Activated T-helper 1 cell treated with anti-CD3 and anti-CD28 coated beads, Interleukin-12 subunit alpha, Interleukin-12 subunit beta, Interleukin-2, Interleukin-4 antibody, amounts not matched to agents 30 ng/mL and 10 ng/mL and 1 ng/mL, durations not matched to agents 14 hours and 24 hours and 36 hours (primary cell): ENCODE results near the gene PLEKHA8. TPM values are rescaled to one million over a fixed set of nuclear protein-coding genes. Genes with fewer than 3 reads are reported as not detected.

Source experiments
- DNase-seq: peaks from one replicate; pipeline ENCODE4 v3.0.0; 2021; ENCODE audit warnings: low spot score
- H3K27ac Mint-ChIP-seq: one replicate; pipeline ENCODE4 v1.8.0; 2021; ENCODE audit warnings: mild to moderate bottlenecking, mixed read lengths
- H3K27me3 Mint-ChIP-seq: one replicate; pipeline ENCODE4 v1.8.0; 2022; ENCODE audit warnings: mild to moderate bottlenecking, moderate library complexity, mixed read lengths; ENCODE audit not compliant: insufficient read depth
- H3K36me3 Mint-ChIP-seq: one replicate; pipeline ENCODE4 v1.8.0; 2021; ENCODE audit warnings: low read depth, mixed read lengths
- H3K4me1 Mint-ChIP-seq: one replicate; pipeline ENCODE4 v1.8.0; 2021; ENCODE audit warnings: low read depth, mixed read lengths
- H3K4me3 Mint-ChIP-seq: one replicate; pipeline ENCODE4 v1.8.0; 2021; ENCODE audit warnings: mild to moderate bottlenecking, moderate library complexity, mixed read lengths
- H3K9me3 Mint-ChIP-seq: one replicate; pipeline ENCODE4 v1.8.0; 2021; ENCODE audit warnings: mixed read lengths
- intact Hi-C: fragments of 100-400 bp; cut with micrococcal nuclease; formaldehyde crosslinking; loops from one replicate; pipeline ENCODE4 v1.15.1; 2024
- total RNA-seq: library from RNA; stranded (reverse); gene quantifications from 2 replicates; pipeline ENCODE4 v1.2.3, GENCODE V29; 2022

The PLEKHA8 gene
- total RNA-seq, 1 donor from 2014 or later = 8.8 TPM

DNA sequence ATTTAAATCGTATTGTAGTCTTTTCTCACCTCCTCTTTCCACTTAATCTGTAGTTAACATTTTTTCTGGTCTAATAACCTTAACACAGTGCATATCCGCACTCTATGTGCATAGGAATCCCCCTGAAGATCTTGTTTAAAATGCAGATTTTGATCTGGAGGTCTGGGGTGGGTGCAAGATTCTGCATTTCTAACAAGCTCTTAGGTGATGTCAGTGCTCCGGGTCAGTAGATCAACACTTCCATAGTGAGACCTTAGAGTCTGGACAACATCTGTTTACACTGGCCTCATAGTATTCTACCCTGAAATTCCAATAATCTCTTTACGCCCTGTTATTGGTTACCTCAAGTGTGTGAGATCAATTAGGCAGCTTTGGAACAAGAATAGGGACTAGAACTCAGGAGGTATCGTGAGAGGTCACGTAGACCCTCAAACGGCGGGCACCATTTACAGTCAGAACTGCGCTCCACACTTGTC, 434 bp upstream of the PLEKHA8 start:
- Mint-ChIP-seq H3K4me1 (peaks cover 44% of the 10 kb centered on the region), H3K27me3 (no peaks in the 10 kb centered on the region), H3K27ac (peak overlapping the region; percentile 89), H3K4me3 (no peak overlapping the region), H3K36me3 (peaks cover 3% of the 10 kb centered on the region), H3K9me3 (no peaks in the 10 kb centered on the region)
- intact Hi-C loops = loop anchor here (1.0 to 5.0 kb wide), 7 partner anchors 35 to 745 kb away; partner anchors contain the start of genes GGCT, MINDY4, NOD1 and SCRN1
- DNase-seq = no peak

DNA sequence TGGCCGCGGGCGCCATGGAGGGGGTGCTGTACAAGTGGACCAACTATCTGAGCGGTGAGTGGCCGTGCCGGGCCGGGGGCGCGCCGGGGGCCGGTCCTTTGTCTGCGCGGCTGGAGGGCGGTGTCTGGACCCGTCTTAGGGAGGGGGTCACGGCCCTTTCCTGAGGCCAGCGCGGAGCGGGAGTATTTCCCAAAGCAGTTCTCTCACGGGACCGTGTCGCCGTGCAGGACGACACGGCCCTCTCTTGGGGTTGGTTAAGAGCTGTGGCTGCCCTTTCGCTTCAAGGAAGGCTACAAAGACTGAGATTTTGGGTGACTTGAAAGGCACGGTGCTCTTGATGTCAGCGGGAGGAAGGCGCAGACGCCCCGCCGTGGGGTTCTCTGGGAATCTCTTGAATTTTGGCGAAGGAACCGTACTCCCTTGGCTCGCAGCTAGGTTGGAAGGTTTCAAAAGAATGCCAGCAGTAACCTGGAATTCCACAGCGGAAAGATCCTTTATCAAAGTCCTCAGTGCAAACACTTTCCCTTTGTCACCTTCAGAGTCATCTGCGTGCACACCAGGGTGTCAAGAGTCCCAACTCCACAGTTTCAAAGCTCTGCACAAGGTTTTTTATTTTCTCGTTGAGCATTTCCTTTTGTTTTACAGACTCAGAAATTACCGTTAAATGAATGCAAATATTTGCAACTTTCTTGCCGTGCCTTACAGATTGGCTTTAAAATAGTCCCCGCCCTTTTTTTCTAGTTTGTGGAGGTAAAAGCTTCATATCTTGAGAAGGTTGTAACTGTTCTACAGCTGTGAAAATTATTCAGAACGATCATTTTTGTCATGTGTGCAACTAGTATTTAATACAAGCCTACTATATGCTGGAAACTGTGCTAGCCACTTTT, 780 bp downstream of the PLEKHA8 start:
- peaks cover 32% of the 10 kb centered on the region for H3K4me1 Mint-ChIP-seq
- no peaks in the 10 kb centered on the region for H3K9me3 Mint-ChIP-seq
- no peak for DNase-seq
- intact Hi-C loops = loop anchor here (1.0 to 5.0 kb wide), 6 partner anchors 33 to 743 kb away; partner anchors contain the start of genes GGCT, MINDY4 and SCRN1
- H3K36me3 Mint-ChIP-seq = peaks cover 3% of the 10 kb centered on the region
- no peaks in the 10 kb centered on the region for H3K27me3 Mint-ChIP-seq
- no peak overlapping the region for H3K4me3 Mint-ChIP-seq
- peak overlapping the region; percentile 60 for H3K27ac Mint-ChIP-seq

DNA sequence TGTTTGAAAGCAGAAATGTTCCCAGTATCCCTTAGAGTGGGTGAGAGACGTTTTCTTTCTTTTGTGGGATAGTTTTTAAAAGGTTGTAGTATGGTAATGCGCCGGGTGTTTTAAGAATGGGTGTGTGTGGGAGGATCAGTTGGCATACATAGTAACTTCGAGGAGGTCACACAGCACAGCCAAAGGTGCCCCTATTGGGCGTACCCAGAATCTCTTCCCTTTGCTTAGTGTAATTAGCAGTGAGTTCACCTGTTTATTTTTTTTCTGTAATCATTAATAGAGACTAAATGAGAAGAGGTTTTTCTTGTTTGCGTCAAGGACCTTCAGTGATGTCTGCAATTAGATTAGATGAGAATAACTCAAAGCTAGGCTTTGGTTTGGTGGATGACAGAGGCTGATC, 1.5 kb downstream of the PLEKHA8 start:
- intact Hi-C loops = loop anchor here (2.0 to 5.0 kb wide), 3 partner anchors 41 to 743 kb away; partner anchors contain the start of genes MINDY4 and SCRN1
- Mint-ChIP-seq H3K36me3 (peaks cover 3% of the 10 kb centered on the region), H3K27me3 (no peaks in the 10 kb centered on the region), H3K4me1 (peaks cover 30% of the 10 kb centered on the region), H3K4me3 (no peak overlapping the region), H3K9me3 (no peaks in the 10 kb centered on the region), H3K27ac (no peak overlapping the region)
- no peak for DNase-seq

DNA sequence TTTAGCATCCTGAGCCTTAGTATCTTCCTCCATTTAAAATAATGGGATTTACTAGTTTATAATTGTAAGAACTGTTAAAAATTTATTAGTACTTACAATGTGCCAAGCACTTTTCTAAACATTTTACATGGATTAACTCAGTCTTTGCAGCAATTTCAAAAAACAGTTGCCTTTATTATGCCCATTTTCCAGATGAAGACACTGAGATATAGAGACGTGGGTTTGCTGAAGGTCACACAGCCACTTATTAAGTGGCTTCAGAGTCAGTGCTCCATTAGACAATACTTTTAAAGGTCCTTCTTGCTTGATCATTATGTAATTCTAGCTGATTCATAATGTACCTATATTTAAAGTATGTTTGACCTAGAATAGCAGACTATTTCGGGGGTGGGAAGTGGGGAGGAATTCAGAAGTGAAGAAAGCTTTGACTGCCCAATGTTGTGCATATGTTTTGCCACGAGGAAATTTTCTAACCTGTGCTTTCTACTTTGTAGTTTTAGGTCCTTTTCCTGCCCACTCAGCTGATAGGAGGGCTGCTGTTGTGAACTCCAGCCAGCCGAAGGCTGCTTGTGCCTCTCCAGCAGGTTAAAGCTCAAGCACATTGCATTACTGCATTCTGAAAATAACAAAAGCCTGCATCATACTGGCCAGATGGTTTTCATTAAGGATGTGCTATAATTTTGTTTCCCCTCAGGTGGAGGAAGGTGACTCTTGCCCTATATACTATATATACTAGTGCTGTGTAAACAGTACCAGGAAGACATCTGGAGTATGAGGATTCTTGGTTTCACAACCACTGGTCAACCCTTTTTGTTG, 4.3 kb downstream of the PLEKHA8 start:
- peaks cover 1% of the 10 kb centered on the region for H3K36me3 Mint-ChIP-seq
- peaks cover 6% of the 10 kb centered on the region for H3K4me1 Mint-ChIP-seq
- H3K9me3 Mint-ChIP-seq = no peaks in the 10 kb centered on the region
- no peaks in the 10 kb centered on the region for H3K27me3 Mint-ChIP-seq
- intact Hi-C loops = no loop called here
- DNase-seq = no peak
- no peak overlapping the region for H3K4me3 Mint-ChIP-seq
- H3K27ac Mint-ChIP-seq = no peak overlapping the region

DNA sequence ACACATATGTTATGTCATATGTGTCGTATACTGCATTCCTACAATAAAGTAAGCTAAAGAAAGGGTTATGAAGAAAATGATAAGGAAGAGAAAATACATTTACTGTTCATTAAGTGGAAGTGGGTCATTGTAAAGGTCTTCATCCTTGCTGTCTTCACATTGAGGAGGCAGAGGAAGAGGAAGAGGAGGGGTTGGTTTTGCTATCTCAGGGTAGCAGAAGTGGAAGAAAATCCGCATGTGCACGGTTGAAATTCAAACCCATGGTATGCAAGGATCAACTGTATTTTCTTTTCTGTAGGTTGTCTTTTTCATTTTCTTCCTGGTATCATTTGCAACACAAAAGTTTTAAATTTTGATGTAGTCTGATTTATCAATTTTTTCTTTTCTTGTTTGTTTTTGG, 6.3 kb downstream of the PLEKHA8 start:
- no peak for DNase-seq
- Mint-ChIP-seq H3K4me3 (no peak overlapping the region), H3K4me1 (peaks cover under 1% of the 10 kb centered on the region), H3K36me3 (peaks cover 1% of the 10 kb centered on the region), H3K27ac (no peak overlapping the region), H3K9me3 (no peaks in the 10 kb centered on the region), H3K27me3 (no peaks in the 10 kb centered on the region)
- intact Hi-C loops = no loop called here

DNA sequence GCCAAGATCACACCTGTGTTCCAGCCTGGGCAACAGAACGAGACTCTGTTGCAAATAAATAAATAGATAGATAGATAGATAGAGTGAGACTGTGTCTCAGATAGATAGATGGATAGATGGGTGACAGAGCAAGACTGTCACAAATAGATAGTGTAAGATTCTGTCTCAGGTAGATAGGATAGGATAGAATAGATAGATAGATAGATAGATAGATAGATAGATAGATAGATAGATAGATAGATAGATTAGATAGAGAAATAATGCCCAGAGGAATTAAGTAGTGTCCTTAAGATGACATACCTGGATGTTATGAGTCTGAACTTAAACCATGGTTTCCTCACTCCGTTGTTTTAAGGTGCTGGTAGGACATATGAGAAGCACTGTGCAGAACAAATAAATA, 8.0 kb downstream of the PLEKHA8 start:
- H3K4me1 Mint-ChIP-seq = peaks cover 9% of the 10 kb centered on the region
- H3K9me3 Mint-ChIP-seq = no peaks in the 10 kb centered on the region
- DNase-seq = no peak
- peaks cover 1% of the 10 kb centered on the region for H3K36me3 Mint-ChIP-seq
- intact Hi-C loops = no loop called here
- no peaks in the 10 kb centered on the region for H3K27me3 Mint-ChIP-seq
- no peak overlapping the region for H3K4me3 Mint-ChIP-seq
- no peak overlapping the region for H3K27ac Mint-ChIP-seq

DNA sequence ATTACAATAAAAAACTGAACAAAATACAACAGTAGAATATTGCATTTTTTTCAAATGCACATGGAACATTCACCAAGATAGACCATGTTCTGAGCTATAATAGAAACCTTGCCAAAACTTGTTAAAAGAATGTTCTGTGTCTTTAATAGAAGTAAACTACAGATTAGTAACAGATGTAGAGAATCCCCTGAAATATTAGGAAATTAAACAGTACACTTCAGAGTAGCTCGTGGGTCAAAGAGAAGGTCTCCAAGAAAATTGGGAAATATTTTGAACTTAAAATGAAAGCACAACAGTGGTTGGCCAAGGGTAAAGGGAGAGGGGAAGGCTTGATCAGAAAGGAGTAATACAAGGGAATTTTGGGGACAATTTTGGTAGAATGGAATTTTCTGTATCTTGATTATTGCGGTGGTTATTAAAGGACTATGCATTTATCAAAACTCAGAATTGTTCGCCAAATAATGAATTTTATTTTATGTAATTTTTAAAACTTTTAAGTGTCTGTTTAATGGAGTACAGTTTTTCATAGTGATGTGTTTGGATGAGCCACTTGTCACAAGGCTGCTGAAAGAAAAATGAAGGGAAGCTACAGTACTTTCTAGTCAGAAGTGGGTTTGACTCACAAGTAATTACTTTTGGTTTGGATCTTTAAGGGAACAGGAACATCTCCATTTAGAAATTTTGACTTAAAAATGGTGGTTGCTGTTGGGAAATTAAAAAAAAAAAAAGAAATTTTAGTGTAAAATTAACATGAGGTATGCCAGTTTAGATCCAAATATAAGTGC, 10.2 kb downstream of the PLEKHA8 start:
- H3K27ac Mint-ChIP-seq = no peak overlapping the region
- DNase-seq = no peak
- H3K9me3 Mint-ChIP-seq = no peaks in the 10 kb centered on the region
- peaks cover 9% of the 10 kb centered on the region for H3K4me1 Mint-ChIP-seq
- intact Hi-C loops = no loop called here
- H3K27me3 Mint-ChIP-seq = no peaks in the 10 kb centered on the region
- H3K36me3 Mint-ChIP-seq = peaks cover 1% of the 10 kb centered on the region
- H3K4me3 Mint-ChIP-seq = no peak overlapping the region

DNA sequence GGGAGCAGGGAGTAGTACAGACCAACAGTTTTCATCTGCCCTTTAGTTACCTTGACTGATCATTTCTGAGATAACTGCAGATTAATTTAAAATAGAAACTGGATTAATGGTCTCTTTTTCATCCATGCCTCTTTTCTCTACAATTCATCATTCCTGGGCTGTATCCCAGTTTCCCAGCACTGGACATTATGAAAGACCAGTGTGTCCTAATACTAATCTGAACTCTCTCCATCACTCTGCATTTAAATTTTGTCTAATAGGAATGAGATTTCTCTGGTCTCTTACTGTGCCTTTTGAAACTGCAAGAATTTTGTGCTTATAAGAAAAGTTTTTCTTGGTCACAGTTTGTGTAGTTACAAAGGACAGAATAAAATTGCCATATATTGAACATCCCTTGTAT, 12.7 kb downstream of the PLEKHA8 start:
- Mint-ChIP-seq H3K9me3 (no peaks in the 10 kb centered on the region), H3K36me3 (no peaks in the 10 kb centered on the region), H3K27ac (no peak overlapping the region), H3K4me1 (peaks cover 9% of the 10 kb centered on the region), H3K27me3 (no peaks in the 10 kb centered on the region), H3K4me3 (no peak overlapping the region)
- DNase-seq = no peak
- intact Hi-C loops = no loop called here

DNA sequence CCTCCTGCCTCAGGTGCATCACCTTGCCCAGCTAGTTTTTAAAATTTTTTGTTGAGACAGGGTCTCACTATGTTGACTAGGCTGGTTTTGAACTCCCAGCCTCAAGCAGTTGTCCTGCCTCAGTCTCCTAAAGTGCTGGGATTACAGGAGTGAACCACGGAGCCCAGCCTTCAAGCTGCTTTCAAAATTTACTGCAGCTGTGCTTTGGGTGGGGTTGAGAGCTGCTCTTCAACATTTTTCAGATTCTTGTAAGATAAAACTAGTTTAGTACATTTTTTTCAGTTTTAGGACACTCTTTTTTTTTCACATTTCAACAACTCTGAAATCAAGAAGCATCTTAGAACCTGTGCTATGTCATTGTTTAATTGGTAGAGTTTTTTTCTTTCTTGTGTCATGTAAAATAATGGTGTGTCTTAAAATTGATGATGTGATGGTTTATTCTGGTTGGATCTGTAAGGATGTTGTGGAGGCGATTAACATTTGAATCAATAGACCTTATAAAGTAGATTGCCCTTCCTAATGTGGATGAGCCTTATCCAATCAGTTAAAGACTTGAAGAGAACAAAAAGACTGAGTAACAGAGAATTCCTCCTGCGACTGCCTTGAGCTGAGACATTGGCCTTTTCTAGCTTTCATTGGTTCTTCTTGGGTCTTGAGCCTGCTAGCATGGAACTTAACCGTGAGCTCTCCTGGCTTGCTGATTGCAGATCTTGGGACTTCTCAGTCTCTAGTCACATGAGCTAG, 13.5 kb downstream of the PLEKHA8 start:
- no peaks in the 10 kb centered on the region for H3K9me3 Mint-ChIP-seq

DNA sequence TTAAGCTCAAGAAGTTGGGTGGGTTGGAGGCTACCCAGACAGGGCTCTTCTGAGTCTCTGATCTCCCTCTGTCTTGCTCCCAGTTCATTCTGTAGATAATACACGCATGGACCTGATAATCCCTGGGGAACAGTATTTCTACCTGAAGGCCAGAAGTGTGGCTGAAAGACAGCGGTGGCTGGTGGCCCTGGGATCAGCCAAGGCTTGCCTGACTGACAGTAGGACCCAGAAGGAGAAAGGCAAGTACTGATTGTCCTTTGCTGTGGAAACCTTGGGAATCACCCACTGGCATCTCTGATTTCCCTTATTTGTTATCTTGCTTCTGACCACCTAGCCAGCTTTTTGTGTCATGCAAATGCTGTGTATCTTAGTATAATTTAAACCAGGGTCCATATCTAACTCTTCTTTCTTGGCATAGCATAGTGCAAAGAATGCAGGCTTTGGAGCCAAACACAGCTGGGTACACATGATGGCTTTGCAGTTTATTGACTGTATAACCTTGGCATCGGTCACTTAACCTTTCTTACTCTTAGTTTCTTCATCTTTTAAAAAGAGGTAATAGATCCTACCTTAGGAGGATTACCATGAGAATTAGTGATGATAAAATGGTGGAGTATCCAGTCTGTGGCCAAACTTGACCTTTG, 18.0 kb downstream of the PLEKHA8 start:
- Mint-ChIP-seq H3K4me3 (no peak overlapping the region), H3K27me3 (no peaks in the 10 kb centered on the region), H3K9me3 (no peaks in the 10 kb centered on the region), H3K36me3 (peaks cover 21% of the 10 kb centered on the region), H3K27ac (no peak overlapping the region), H3K4me1 (no peaks in the 10 kb centered on the region)
- no peak for DNase-seq
- intact Hi-C loops = no loop called here

More for the DNA sequence above, 13.5 kb downstream of the PLEKHA8 start:
- Mint-ChIP-seq H3K4me1 (peaks cover 9% of the 10 kb centered on the region), H3K36me3 (peaks cover 6% of the 10 kb centered on the region), H3K27ac (no peak overlapping the region), H3K4me3 (no peak overlapping the region), H3K27me3 (no peaks in the 10 kb centered on the region)
- DNase-seq = no peak
- intact Hi-C loops = no loop called here

DNA sequence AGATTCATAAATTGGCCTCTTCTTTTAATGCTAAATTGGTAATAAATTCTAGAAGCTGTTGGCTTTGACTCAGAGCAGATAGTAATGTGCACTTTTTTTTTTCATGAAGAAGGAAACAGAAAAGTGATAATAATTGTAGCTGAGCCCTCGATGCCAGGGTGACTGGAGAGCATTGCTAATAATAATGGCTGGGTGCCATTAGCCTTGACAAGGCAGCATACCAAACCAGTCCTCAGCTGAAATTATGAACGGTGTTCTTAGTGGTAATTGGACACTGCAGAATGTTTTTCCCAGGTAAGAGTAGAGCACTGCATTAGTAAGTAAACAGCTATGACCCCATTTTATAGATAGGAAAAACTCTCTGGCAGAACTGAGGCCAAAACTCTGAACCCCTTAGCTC, 18.9 kb downstream of the PLEKHA8 start:
- H3K27me3 Mint-ChIP-seq = no peaks in the 10 kb centered on the region
- DNase-seq = no peak
- H3K4me3 Mint-ChIP-seq = no peak overlapping the region
- peaks cover 21% of the 10 kb centered on the region for H3K36me3 Mint-ChIP-seq
- no peak overlapping the region for H3K27ac Mint-ChIP-seq
- no peaks in the 10 kb centered on the region for H3K4me1 Mint-ChIP-seq
- no peaks in the 10 kb centered on the region for H3K9me3 Mint-ChIP-seq
- intact Hi-C loops = no loop called here
